Mesothelial cell of epicardium (in vitro differentiated cells): ENCODE results near the gene SMOC1. TPM values are rescaled to one million over a fixed set of nuclear protein-coding genes. Genes with fewer than 3 reads are reported as not detected.

ENCODE experiments used
- DNase-seq, 2 experiments: peaks; one replicate each; pipeline ENCODE4 v3.0.0; 2021; ENCODE audit warnings: low spot score in 2 of 2; ENCODE audit not compliant: unreplicated experiment in 2 of 2
- H3K27ac Mint-ChIP-seq: 2 replicates; pipeline ENCODE4 v1.8.0; 2021; ENCODE audit warnings: mixed read lengths
- H3K27me3 Mint-ChIP-seq: 2 replicates; pipeline ENCODE4 v1.8.0; 2021; ENCODE audit warnings: low read depth, mixed read lengths
- H3K36me3 Mint-ChIP-seq: 2 replicates; pipeline ENCODE4 v1.8.0; 2021; ENCODE audit warnings: mixed read lengths
- H3K4me1 Mint-ChIP-seq: 2 replicates; pipeline ENCODE4 v1.8.0; 2021; ENCODE audit warnings: mixed read lengths
- H3K4me3 Mint-ChIP-seq: 2 replicates; pipeline ENCODE4 v1.8.0; 2021; ENCODE audit warnings: mild to moderate bottlenecking, moderate library complexity, mixed read lengths
- H3K9me3 Mint-ChIP-seq: 2 replicates; pipeline ENCODE4 v1.8.0; 2021; ENCODE audit warnings: mixed read lengths
- CTCF ChIP-seq: fragments of 200-600 bp; sonication (generic); IDR thresholded peaks from one replicate; pipeline ENCODE4 v1.5.0; 2021; ENCODE audit warnings: antibody characterized with exemption; ENCODE audit not compliant: unreplicated experiment
- total RNA-seq: library from RNA; stranded (reverse); gene quantifications from 3 replicates; pipeline ENCODE4 v1.2.1, GENCODE V29; 2021

The SMOC1 gene
- total RNA-seq, 1 donor from 2014 or later: 1.5 TPM

- no peak overlapping the region for H3K4me3 Mint-ChIP-seq
- peaks cover 2% of the 10 kb centered on the region for H3K27me3 Mint-ChIP-seq
- H3K27ac Mint-ChIP-seq: no peak overlapping the region
- no peaks in the 10 kb centered on the region for H3K36me3 Mint-ChIP-seq
- no peak for TF ChIP-seq CTCF
- H3K9me3 Mint-ChIP-seq: no peaks in the 10 kb centered on the region
- no peak for DNase-seq
- peaks cover 35% of the 10 kb centered on the region for H3K4me1 Mint-ChIP-seq
Observed at GRCh38 chr14:70006699-70007098, 127.5 kb downstream of the SMOC1 start.

GRCh38 chr14:70008284-70009262 lies 129.4 kb downstream of the SMOC1 start:
- DNase-seq: no peak
- no peak overlapping the region for H3K4me3 Mint-ChIP-seq
- TF ChIP-seq CTCF: no peak
- H3K27ac Mint-ChIP-seq: peak overlapping the region; percentile 58
- no peaks in the 10 kb centered on the region for H3K9me3 Mint-ChIP-seq
- peaks cover 2% of the 10 kb centered on the region for H3K27me3 Mint-ChIP-seq
- no peaks in the 10 kb centered on the region for H3K36me3 Mint-ChIP-seq
- H3K4me1 Mint-ChIP-seq: peaks cover 31% of the 10 kb centered on the region

- no peaks in the 10 kb centered on the region for H3K27me3 Mint-ChIP-seq
- H3K9me3 Mint-ChIP-seq: no peaks in the 10 kb centered on the region
- H3K4me3 Mint-ChIP-seq: no peak overlapping the region
- H3K36me3 Mint-ChIP-seq: no peaks in the 10 kb centered on the region
- no peak for DNase-seq
- H3K4me1 Mint-ChIP-seq: peaks cover 29% of the 10 kb centered on the region
- H3K27ac Mint-ChIP-seq: no peak overlapping the region
- no peak for TF ChIP-seq CTCF
Observed at GRCh38 chr14:70009961-70010360, 130.7 kb downstream of the SMOC1 start.

- peaks cover 2% of the 10 kb centered on the region for H3K27me3 Mint-ChIP-seq
- TF ChIP-seq CTCF: no peak
- H3K4me1 Mint-ChIP-seq: peaks cover 29% of the 10 kb centered on the region
- H3K27ac Mint-ChIP-seq: no peak overlapping the region
- H3K36me3 Mint-ChIP-seq: no peaks in the 10 kb centered on the region
- no peaks in the 10 kb centered on the region for H3K9me3 Mint-ChIP-seq
- H3K4me3 Mint-ChIP-seq: no peak overlapping the region
- DNase-seq: no peak
Observed at GRCh38 chr14:70011098-70011497, 131.9 kb downstream of the SMOC1 start.

- H3K36me3 Mint-ChIP-seq: no peaks in the 10 kb centered on the region
Observed at GRCh38 chr14:70011708-70012107, 132.5 kb downstream of the SMOC1 start.

More at GRCh38 chr14:70011708-70012107, 132.5 kb downstream of the SMOC1 start:
- TF ChIP-seq CTCF: no peak
- Mint-ChIP-seq H3K27ac (no peak overlapping the region), H3K4me3 (no peak overlapping the region), H3K4me1 (peaks cover 29% of the 10 kb centered on the region), H3K27me3 (peaks cover 2% of the 10 kb centered on the region), H3K9me3 (no peaks in the 10 kb centered on the region)
- DNase-seq: no peak
